Heart left ventricle (tissue), 13 donors: ENCODE results near the gene PRDM10.

Source experiments
- CTCF ChIP-seq, 12 donors: fragments of 200-600 bp; sonication (generic) in 4 of 12; IDR thresholded peaks; one replicate each; pipeline versions ENCODE4 v1.5.0 to v1.8.0; 2018 to 2022; ENCODE audit warnings: antibody characterized with exemption in 12 of 12, mild to moderate bottlenecking in 5 of 12
- POLR2A ChIP-seq, 2 donors: fragments of 450-650 bp; IDR thresholded peaks; one replicate each; pipeline ENCODE4 v1.6.1; 2017; ENCODE audit warnings: antibody characterized with exemption in 2 of 2, mild to moderate bottlenecking in 2 of 2, moderate library complexity in 2 of 2
- donor health status: ischemic (EF 13 %, LVEDD 7.1; RV severe dilation, severe dysfunction).
- donor health status: DM: no; HTN: yes; CAD: no.
- donor health status: DM: no; HTN: no; CAD: no.
- donor health status: ischemic (EF 25% LVEDD 6.9; RV normal size, moderate dysfunction).
- donor health status: ischemic (EF 25% LVEDD 5.7; RV mildly dilated, moderate dysfunction).
- donor health status: ischemic (EF 35%, LVEDD 5.7; RV mildly dilated, moderate dysfunction).
- donor health status: nonischemic (EF 11% LVEDD 7.7; RV severe dilation, severe dysfunction).
- donor health status: DM: yes; HTN: yes; CAD: no.
- donor health status: PGD.
- donor health status: ischemic (EF 29% LVEDD 5.4; RV normal size, mild dysfunction).
- donor health status: nonischemic (EF 23%, LVEDD 6.1; RV moderate dilation, normal function).

- no peak for TF ChIP-seq CTCF (IDR thresholded peaks at IDR 0.05)
- TF ChIP-seq POLR2A (IDR thresholded peaks at IDR 0.05), result no peak
Measured at GRCh38 chr11:129948926-129949466, 53.6 kb downstream of the PRDM10 start.
